Panc1 (cell line): ENCODE data around the gene CDKL4. TPM values are rescaled to one million over a fixed set of nuclear protein-coding genes. Genes with fewer than 3 reads are reported as not detected.

Experiments
- ATAC-seq: fragments of 200-7000 bp; cut with Tn5 transposase; 2 replicates; pipeline ENCODE4 v1.9.1; 2020; ENCODE audit warnings: mild to moderate bottlenecking, moderate library complexity
- BruUV-seq: library from RNA; stranded (reverse); fragments of 400-500 nt; replicated peaks from 2 replicates; lab custom pipeline; 2021; lab: Mats Ljungman, UMichigan
- CTCF ChIA-PET: fragments of 300-600 bp; sonication (Branson Sonifier 250); formaldehyde crosslinking; loops from one replicate; lab custom pipeline; 2022; ENCODE audit warnings: antibody characterized with exemption; lab: Charles Lee
- POLR2A ChIA-PET: fragments of 300-600 bp; sonication (Branson Sonifier 250); formaldehyde crosslinking; loops from one replicate; lab custom pipeline; 2022; ENCODE audit warnings: antibody characterized with exemption; lab: Charles Lee
- DNase-seq: peaks from one replicate; pipeline ENCODE4 v3.0.0-alpha.2; 2010; ENCODE audit warnings: low read depth, low spot score
- H3K27ac ChIP-seq: 2 replicates; pipeline ENCODE4 v1.5.1; 2011; ENCODE audit warnings: mild to moderate bottlenecking, low read length, inconsistent platforms
- H3K27me3 ChIP-seq: fragments of 200-500 bp; sonication (Bioruptor generic); 2 replicates; pipeline ENCODE4 v1.6.0; 2014; ENCODE audit warnings: low read length, inconsistent platforms; ENCODE audit not compliant: control insufficient read depth, insufficient read depth
- H3K36me3 ChIP-seq: fragments of 200-500 bp; sonication (Bioruptor generic); 2 replicates; pipeline ENCODE4 v1.5.1; 2014; ENCODE audit warnings: inconsistent platforms, mild to moderate bottlenecking, low read length, moderate library complexity; ENCODE audit not compliant: control insufficient read depth, insufficient read depth
- H3K4me1 ChIP-seq: 2 replicates; pipeline ENCODE4 v1.5.1; 2011; ENCODE audit warnings: inconsistent platforms, mild to moderate bottlenecking, low read length, moderate library complexity; ENCODE audit not compliant: control insufficient read depth, insufficient read depth
- H3K4me3 ChIP-seq, 2 experiments: 2 replicates each; pipeline ENCODE4 v1.5.1; 2011 to 2012; ENCODE audit warnings: low read depth in 2 of 2, low read length in 2 of 2, mild to moderate bottlenecking in 2 of 2, inconsistent platforms in 1 of 2, moderate library complexity in 1 of 2
- H3K9me3 ChIP-seq: fragments of 200-500 bp; sonication (Bioruptor generic); 2 replicates; pipeline ENCODE4 v1.5.1; 2014; ENCODE audit warnings: low read depth, mild to moderate bottlenecking, inconsistent platforms, low read length, moderate library complexity; ENCODE audit not compliant: control insufficient read depth, insufficient read depth
- POLR2AphosphoS5 ChIP-seq: IDR thresholded peaks from 2 replicates; pipeline ENCODE4 v1.6.1; 2012; ENCODE audit warnings: mild to moderate bottlenecking, low read depth, low read length, moderate library complexity
- SIN3A ChIP-seq: IDR thresholded peaks from 2 replicates; pipeline ENCODE4 v1.6.1; 2012; ENCODE audit warnings: low read depth, mild to moderate bottlenecking, low read length, moderate library complexity, borderline replicate concordance; ENCODE audit not compliant: insufficient read depth
- TCF7L2 ChIP-seq: IDR thresholded peaks from 2 replicates; pipeline ENCODE4 v1.6.1; 2011; ENCODE audit warnings: mild to moderate bottlenecking, low read depth, low read length, inconsistent platforms
- in situ Hi-C: cut with HindIII; loops from 2 replicates; pipeline ENCODE4 v1.10.0; 2016; ENCODE audit warnings: low sequenced_read_pairs, low pct_unique_long_range_greater_than_20kb
- intact Hi-C: fragments of 100-400 bp; cut with micrococcal nuclease; formaldehyde crosslinking; loops from one replicate; pipeline ENCODE4 v1.10.0; 2022; ENCODE audit not compliant: unreplicated experiment
- total RNA-seq: library from RNA; stranded (reverse); gene quantifications from one replicate; pipeline ENCODE4 v1.2.1, GENCODE V29; 2021; ENCODE audit not compliant: unreplicated experiment
- TF ChIP-seq, protein P1 (sequence below): fragments of 450-650 bp; IDR thresholded peaks from 2 replicates; pipeline ENCODE4 v1.5.1; 2017; ENCODE audit warnings: mild to moderate bottlenecking
- TF ChIP-seq, protein P2 (sequence below), 2 experiments: IDR thresholded peaks; 2 replicates each; pipeline ENCODE4 v1.6.1; 2011 to 2012; ENCODE audit warnings: low read depth in 2 of 2, control low read depth in 1 of 2, low read length in 1 of 2, mild to moderate bottlenecking in 1 of 2, moderate library complexity in 1 of 2; ENCODE audit not compliant: insufficient read depth in 1 of 2

Gene CDKL4
- total RNA-seq, 1 experiment from 2014 or later: not detected

DNA sequence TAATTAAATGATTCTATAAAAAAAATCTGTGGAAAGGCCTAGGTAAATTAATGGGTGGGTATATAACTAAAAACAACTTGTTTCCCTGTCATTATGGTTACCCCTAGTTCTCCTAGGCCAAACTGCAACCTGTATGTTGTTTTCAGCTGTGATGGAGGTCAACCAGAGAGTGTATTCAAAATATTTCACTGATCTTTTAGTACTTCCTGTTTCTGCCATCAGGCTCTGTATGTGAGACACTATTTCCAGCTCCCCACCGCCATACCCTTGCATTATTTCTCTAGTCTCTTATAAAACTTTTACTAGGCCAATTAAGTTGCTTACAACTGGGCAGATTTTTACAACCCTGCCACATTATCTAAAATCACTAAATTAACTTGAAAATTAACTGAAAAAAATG lies 21.0 kb upstream of the CDKL4 start:
- peaks cover 5% of the 10 kb centered on the region for H3K36me3 ChIP-seq
- intact Hi-C loops (no loop called here), in situ Hi-C loops (no loop called here)
- BruUV-seq: no TSS peak
- ATAC-seq (no peak), DNase-seq (no peak)
- no peaks in the 10 kb centered on the region for H3K4me1 ChIP-seq
- H3K27me3 ChIP-seq: no peaks in the 10 kb centered on the region
- TF ChIP-seq TCF7L2 (no peak), POLR2AphosphoS5 (no peak), SIN3A (no peak)
- TF ChIP-seq, protein P1, sequence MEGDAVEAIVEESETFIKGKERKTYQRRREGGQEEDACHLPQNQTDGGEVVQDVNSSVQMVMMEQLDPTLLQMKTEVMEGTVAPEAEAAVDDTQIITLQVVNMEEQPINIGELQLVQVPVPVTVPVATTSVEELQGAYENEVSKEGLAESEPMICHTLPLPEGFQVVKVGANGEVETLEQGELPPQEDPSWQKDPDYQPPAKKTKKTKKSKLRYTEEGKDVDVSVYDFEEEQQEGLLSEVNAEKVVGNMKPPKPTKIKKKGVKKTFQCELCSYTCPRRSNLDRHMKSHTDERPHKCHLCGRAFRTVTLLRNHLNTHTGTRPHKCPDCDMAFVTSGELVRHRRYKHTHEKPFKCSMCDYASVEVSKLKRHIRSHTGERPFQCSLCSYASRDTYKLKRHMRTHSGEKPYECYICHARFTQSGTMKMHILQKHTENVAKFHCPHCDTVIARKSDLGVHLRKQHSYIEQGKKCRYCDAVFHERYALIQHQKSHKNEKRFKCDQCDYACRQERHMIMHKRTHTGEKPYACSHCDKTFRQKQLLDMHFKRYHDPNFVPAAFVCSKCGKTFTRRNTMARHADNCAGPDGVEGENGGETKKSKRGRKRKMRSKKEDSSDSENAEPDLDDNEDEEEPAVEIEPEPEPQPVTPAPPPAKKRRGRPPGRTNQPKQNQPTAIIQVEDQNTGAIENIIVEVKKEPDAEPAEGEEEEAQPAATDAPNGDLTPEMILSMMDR: no peak
- TF ChIP-seq, protein P2, sequence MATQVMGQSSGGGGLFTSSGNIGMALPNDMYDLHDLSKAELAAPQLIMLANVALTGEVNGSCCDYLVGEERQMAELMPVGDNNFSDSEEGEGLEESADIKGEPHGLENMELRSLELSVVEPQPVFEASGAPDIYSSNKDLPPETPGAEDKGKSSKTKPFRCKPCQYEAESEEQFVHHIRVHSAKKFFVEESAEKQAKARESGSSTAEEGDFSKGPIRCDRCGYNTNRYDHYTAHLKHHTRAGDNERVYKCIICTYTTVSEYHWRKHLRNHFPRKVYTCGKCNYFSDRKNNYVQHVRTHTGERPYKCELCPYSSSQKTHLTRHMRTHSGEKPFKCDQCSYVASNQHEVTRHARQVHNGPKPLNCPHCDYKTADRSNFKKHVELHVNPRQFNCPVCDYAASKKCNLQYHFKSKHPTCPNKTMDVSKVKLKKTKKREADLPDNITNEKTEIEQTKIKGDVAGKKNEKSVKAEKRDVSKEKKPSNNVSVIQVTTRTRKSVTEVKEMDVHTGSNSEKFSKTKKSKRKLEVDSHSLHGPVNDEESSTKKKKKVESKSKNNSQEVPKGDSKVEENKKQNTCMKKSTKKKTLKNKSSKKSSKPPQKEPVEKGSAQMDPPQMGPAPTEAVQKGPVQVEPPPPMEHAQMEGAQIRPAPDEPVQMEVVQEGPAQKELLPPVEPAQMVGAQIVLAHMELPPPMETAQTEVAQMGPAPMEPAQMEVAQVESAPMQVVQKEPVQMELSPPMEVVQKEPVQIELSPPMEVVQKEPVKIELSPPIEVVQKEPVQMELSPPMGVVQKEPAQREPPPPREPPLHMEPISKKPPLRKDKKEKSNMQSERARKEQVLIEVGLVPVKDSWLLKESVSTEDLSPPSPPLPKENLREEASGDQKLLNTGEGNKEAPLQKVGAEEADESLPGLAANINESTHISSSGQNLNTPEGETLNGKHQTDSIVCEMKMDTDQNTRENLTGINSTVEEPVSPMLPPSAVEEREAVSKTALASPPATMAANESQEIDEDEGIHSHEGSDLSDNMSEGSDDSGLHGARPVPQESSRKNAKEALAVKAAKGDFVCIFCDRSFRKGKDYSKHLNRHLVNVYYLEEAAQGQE (IDR thresholded peaks at IDR 0.05; ENCODE audit: insufficient read depth in 1 of 2, low read depth in 2 of 2, low read length in 1 of 2): no peak
- H3K4me3 ChIP-seq: no peak overlapping the region
- no peak overlapping the region for H3K27ac ChIP-seq
- no peaks in the 10 kb centered on the region for H3K9me3 ChIP-seq
- ChIA-PET CTCF (no interaction called here), POLR2A (no interaction called here)

DNA sequence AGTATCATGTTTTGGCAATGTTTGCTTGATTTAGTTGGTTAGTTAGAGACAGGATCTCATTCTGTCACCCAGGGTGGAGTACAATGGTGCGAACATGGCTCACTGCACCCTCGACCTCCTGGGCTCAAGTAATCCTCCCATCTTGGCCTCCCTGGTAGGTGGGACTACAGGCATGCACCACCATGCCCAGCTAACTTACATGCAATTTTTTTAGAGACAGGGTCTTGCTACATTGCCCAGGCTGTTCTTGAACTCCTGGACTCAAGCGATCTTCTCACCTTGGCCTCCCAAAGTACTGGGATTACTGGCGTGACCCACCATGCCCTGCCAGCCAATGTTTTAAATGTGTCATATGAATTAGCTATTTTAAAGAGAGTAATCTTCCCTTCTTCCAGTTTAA lies 16.3 kb upstream of the CDKL4 start:
- TF ChIP-seq, protein P2 (IDR thresholded peaks at IDR 0.05; ENCODE audit: insufficient read depth in 1 of 2, low read depth in 2 of 2, low read length in 1 of 2): no peak
- TF ChIP-seq TCF7L2 (no peak), POLR2AphosphoS5 (no peak), SIN3A (no peak)
- TF ChIP-seq, protein P1: no peak
- CTCF ChIA-PET: no interaction called here
- intact Hi-C loops (no loop called here), in situ Hi-C loops (no loop called here)
- H3K27ac ChIP-seq: no peak overlapping the region
- no peak overlapping the region for H3K4me3 ChIP-seq
- H3K36me3 ChIP-seq: peaks cover 7% of the 10 kb centered on the region
- DNase-seq: no peak
- H3K9me3 ChIP-seq: no peaks in the 10 kb centered on the region
- no peak for ATAC-seq
- H3K4me1 ChIP-seq: no peaks in the 10 kb centered on the region
- BruUV-seq: no TSS peak
- H3K27me3 ChIP-seq: no peaks in the 10 kb centered on the region
- POLR2A ChIA-PET: no interaction called here
